ENCODE measurements around the gene VSTM2B.

The VSTM2B gene

GRCh38 chr19:29495901-29496441, 29.8 kb upstream of the VSTM2B start:
- Histone ChIP-seq H4K20me1 (ENCODE audit: insufficient read depth, low read length) (no peaks in the 10 kb centered on the region), H2AFZ (ENCODE audit: low read length) (no peak overlapping the region), H3K4me2 (ENCODE audit: low read depth, low read length) (no peak overlapping the region), H3K9me2 (replicated peaks; ENCODE audit: insufficient read depth, low read length) (no peaks in the 10 kb centered on the region), H3K9me3 (replicated peaks; ENCODE audit: insufficient read depth, low read length) (no peaks in the 10 kb centered on the region), H3F3A (ENCODE audit: insufficient read depth, low read length) (no peaks in the 10 kb centered on the region), H3K4me1 (ENCODE audit: low read length) (no peaks in the 10 kb centered on the region), H3K4me3 (ENCODE audit: low read length) (no peak overlapping the region), H3K27ac (ENCODE audit: low read length) (no peak overlapping the region), H3K36me3 (replicated peaks; ENCODE audit: insufficient read depth, low read length) (no peaks in the 10 kb centered on the region), H3K79me2 (ENCODE audit: low read length) (no peaks in the 10 kb centered on the region), H3K27me3 (replicated peaks; ENCODE audit: insufficient read depth, low read length) (peaks cover 43% of the 10 kb centered on the region), H3K9ac (ENCODE audit: low read length) (no peak overlapping the region)
- DNase-seq, result no peak
- no peak for TF ChIP-seq EZH2phosphoT487 (IDR thresholded peaks at IDR 0.05; ENCODE audit: low read length)
- no peak for TF ChIP-seq CTCF (IDR thresholded peaks at IDR 0.05; ENCODE audit: low read length)
- TF ChIP-seq EZH2 (optimal IDR thresholded peaks at IDR 0.05; ENCODE audit: low read depth, low read length), result no peak

- Histone ChIP-seq H3K4me3 (ENCODE audit: low read length) (no peak overlapping the region), H3K36me3 (replicated peaks; ENCODE audit: insufficient read depth, low read length) (no peaks in the 10 kb centered on the region), H3F3A (ENCODE audit: insufficient read depth, low read length) (no peaks in the 10 kb centered on the region), H3K4me2 (ENCODE audit: low read depth, low read length) (no peak overlapping the region), H4K20me1 (ENCODE audit: insufficient read depth, low read length) (no peaks in the 10 kb centered on the region), H3K9me3 (replicated peaks; ENCODE audit: insufficient read depth, low read length) (no peaks in the 10 kb centered on the region), H3K79me2 (ENCODE audit: low read length) (no peaks in the 10 kb centered on the region), H3K27me3 (replicated peaks; ENCODE audit: insufficient read depth, low read length) (peaks cover 42% of the 10 kb centered on the region), H3K4me1 (ENCODE audit: low read length) (no peaks in the 10 kb centered on the region), H3K27ac (ENCODE audit: low read length) (no peak overlapping the region), H3K9ac (ENCODE audit: low read length) (no peak overlapping the region), H3K9me2 (replicated peaks; ENCODE audit: insufficient read depth, low read length) (no peaks in the 10 kb centered on the region), H2AFZ (ENCODE audit: low read length) (no peak overlapping the region)
- TF ChIP-seq EZH2phosphoT487 (IDR thresholded peaks at IDR 0.05; ENCODE audit: low read length) (no peak), CTCF (IDR thresholded peaks at IDR 0.05; ENCODE audit: low read length) (no peak), EZH2 (optimal IDR thresholded peaks at IDR 0.05; ENCODE audit: low read depth, low read length) (no peak)
- no peak for DNase-seq
Observed at GRCh38 chr19:29497241-29497640, 28.6 kb upstream of the VSTM2B start.

- no peak overlapping the region for H3K27ac ChIP-seq (ENCODE audit: low read length)
Observed at GRCh38 chr19:29497686-29498436, 27.9 kb upstream of the VSTM2B start.

More at GRCh38 chr19:29497686-29498436, 27.9 kb upstream of the VSTM2B start:
- Histone ChIP-seq H3K4me1 (ENCODE audit: low read length) (no peaks in the 10 kb centered on the region), H3K9ac (ENCODE audit: low read length) (no peak overlapping the region), H3K27me3 (replicated peaks; ENCODE audit: insufficient read depth, low read length) (peaks cover 42% of the 10 kb centered on the region), H2AFZ (ENCODE audit: low read length) (no peak overlapping the region), H3K79me2 (ENCODE audit: low read length) (no peaks in the 10 kb centered on the region), H3K9me2 (replicated peaks; ENCODE audit: insufficient read depth, low read length) (no peaks in the 10 kb centered on the region), H4K20me1 (ENCODE audit: insufficient read depth, low read length) (no peaks in the 10 kb centered on the region), H3K9me3 (replicated peaks; ENCODE audit: insufficient read depth, low read length) (no peaks in the 10 kb centered on the region), H3K4me3 (ENCODE audit: low read length) (no peak overlapping the region), H3F3A (ENCODE audit: insufficient read depth, low read length) (no peaks in the 10 kb centered on the region), H3K36me3 (replicated peaks; ENCODE audit: insufficient read depth, low read length) (no peaks in the 10 kb centered on the region), H3K4me2 (ENCODE audit: low read depth, low read length) (no peak overlapping the region)
- TF ChIP-seq EZH2 (optimal IDR thresholded peaks at IDR 0.05; ENCODE audit: low read depth, low read length), result no peak
- no peak for TF ChIP-seq EZH2phosphoT487 (IDR thresholded peaks at IDR 0.05; ENCODE audit: low read length)
- TF ChIP-seq CTCF (IDR thresholded peaks at IDR 0.05; ENCODE audit: low read length), result no peak
- no peak for DNase-seq
